SK-N-SH treated with all-trans-retinoic acid at 6 μM for 48 hours (cell line): ENCODE results near the gene KCNIP2.

Experiments
- GLIS3 ChIP-seq: fragments of 250-450 bp; sonication (Bioruptor Pico); IDR thresholded peaks from 2 replicates; pipeline ENCODE4 v1.5.0; 2020; ENCODE audit warnings: mild to moderate bottlenecking, moderate library complexity
- ISL1 ChIP-seq: fragments of 250-450 bp; sonication (Bioruptor Pico); IDR thresholded peaks from 2 replicates; pipeline ENCODE4 v2.1.2; 2022; ENCODE audit warnings: mild to moderate bottlenecking, moderate library complexity
- POU6F1 ChIP-seq: fragments of 250-450 bp; sonication (Bioruptor Pico); IDR thresholded peaks from 2 replicates; pipeline ENCODE4 v1.8.0; 2021; ENCODE audit warnings: low read depth, mild to moderate bottlenecking, moderate library complexity, borderline replicate concordance
- TOX ChIP-seq: fragments of 250-450 bp; sonication (Bioruptor Pico); IDR thresholded peaks from 2 replicates; pipeline ENCODE4 v1.8.0; 2021; ENCODE audit warnings: mild to moderate bottlenecking, moderate library complexity, borderline replicate concordance
- TF ChIP-seq, protein P1 (sequence below): fragments of 250-450 bp; sonication (Bioruptor Pico); IDR thresholded peaks from 2 replicates; pipeline ENCODE4 v1.5.1; 2021; ENCODE audit warnings: mild to moderate bottlenecking, moderate library complexity

GRCh38 chr10:101875068-101875688, 31.6 kb upstream of the KCNIP2 start:
- no peak for TF ChIP-seq ISL1 (CRISPR knock-in tag)
- no peak for TF ChIP-seq TOX (CRISPR knock-in tag)
- TF ChIP-seq, protein P1, sequence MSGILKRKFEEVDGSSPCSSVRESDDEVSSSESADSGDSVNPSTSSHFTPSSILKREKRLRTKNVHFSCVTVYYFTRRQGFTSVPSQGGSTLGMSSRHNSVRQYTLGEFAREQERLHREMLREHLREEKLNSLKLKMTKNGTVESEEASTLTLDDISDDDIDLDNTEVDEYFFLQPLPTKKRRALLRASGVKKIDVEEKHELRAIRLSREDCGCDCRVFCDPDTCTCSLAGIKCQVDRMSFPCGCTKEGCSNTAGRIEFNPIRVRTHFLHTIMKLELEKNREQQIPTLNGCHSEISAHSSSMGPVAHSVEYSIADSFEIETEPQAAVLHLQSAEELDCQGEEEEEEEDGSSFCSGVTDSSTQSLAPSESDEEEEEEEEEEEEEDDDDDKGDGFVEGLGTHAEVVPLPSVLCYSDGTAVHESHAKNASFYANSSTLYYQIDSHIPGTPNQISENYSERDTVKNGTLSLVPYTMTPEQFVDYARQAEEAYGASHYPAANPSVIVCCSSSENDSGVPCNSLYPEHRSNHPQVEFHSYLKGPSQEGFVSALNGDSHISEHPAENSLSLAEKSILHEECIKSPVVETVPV (CRISPR knock-in tag) = no peak
- TF ChIP-seq POU6F1 (CRISPR knock-in tag) = no peak
- TF ChIP-seq GLIS3 (CRISPR knock-in tag) = no peak
